SU-DHL-6 (cell line): Measurements from ENCODE around the gene SMURF1.

Source experiments
- CTCF ChIP-seq: fragments of 200-600 bp; sonication (generic); IDR thresholded peaks from one replicate; pipeline ENCODE4 v1.5.1; 2017; ENCODE audit warnings: antibody characterized with exemption, mild to moderate bottlenecking, low read length, moderate library complexity; ENCODE audit not compliant: insufficient read depth, poor library complexity, severe bottlenecking
- EZH2phosphoT487 ChIP-seq: fragments of 200-600 bp; sonication (generic), shearing (Covaris generic); conservative IDR thresholded peaks from 2 replicates; pipeline ENCODE4 v1.6.1; 2018; ENCODE audit warnings: mild to moderate bottlenecking, antibody characterized with exemption, low read length, moderate library complexity, mixed read lengths

GRCh38 chr7:99124236-99124635, 19.7 kb downstream of the SMURF1 start:
- TF ChIP-seq CTCF, result no peak
- no peak for TF ChIP-seq EZH2phosphoT487
